ENCODE results near the gene RBP3. TPM values are rescaled to one million over a fixed set of nuclear protein-coding genes. Genes with fewer than 3 reads are reported as not detected.
A peak's percentile ranks its signal among the peaks of the same experiment; 100 is the strongest.

The RBP3 gene
- total and polyA plus RNA-seq, 8 donors = 0.07 to 0.14 (median 0.09) TPM; not detected in 5

- Histone ChIP-seq H3K27me3 (no peaks in the 10 kb centered on the region), H3K4me3 (no peak overlapping the region), H3K27ac (no peak overlapping the region), H3K4me1 (no peaks in the 10 kb centered on the region), H3K9me3 (no peaks in the 10 kb centered on the region), H3K36me3 (no peaks in the 10 kb centered on the region)
- intact Hi-C loops (cut with DNase I) = no loop called here
- TF ChIP-seq CTCF (IDR thresholded peaks at IDR 0.05) = no peak
- peak in 1 of 4 donors; percentile 42 for DNase-seq
- no peak for ATAC-seq
Observed at GRCh38 chr10:47331491-47331890, 16.7 kb upstream of the RBP3 start.

GRCh38 chr10:47331954-47332353 lies 16.2 kb upstream of the RBP3 start:
- peak in 1 of 4 donors; percentile 4 for DNase-seq
- Histone ChIP-seq H3K4me1 (no peaks in the 10 kb centered on the region), H3K4me3 (no peak overlapping the region), H3K27ac (no peak overlapping the region), H3K36me3 (no peaks in the 10 kb centered on the region), H3K9me3 (no peaks in the 10 kb centered on the region), H3K27me3 (no peaks in the 10 kb centered on the region)
- ATAC-seq = no peak
- intact Hi-C loops (cut with DNase I) = no loop called here
- TF ChIP-seq CTCF (IDR thresholded peaks at IDR 0.05) = no peak

GRCh38 chr10:47332371-47332770 lies 15.8 kb upstream of the RBP3 start:
- Histone ChIP-seq H3K36me3 (no peaks in the 10 kb centered on the region), H3K4me1 (no peaks in the 10 kb centered on the region), H3K9me3 (no peaks in the 10 kb centered on the region), H3K27ac (no peak overlapping the region), H3K27me3 (no peaks in the 10 kb centered on the region), H3K4me3 (no peak overlapping the region)
- DNase-seq (peak in 1 of 4 donors; percentile 17), ATAC-seq (no peak)
- intact Hi-C loops (cut with DNase I) = no loop called here
- TF ChIP-seq CTCF (IDR thresholded peaks at IDR 0.05) = no peak

- Histone ChIP-seq H3K9me3 (no peaks in the 10 kb centered on the region), H3K27ac (no peak overlapping the region), H3K27me3 (no peaks in the 10 kb centered on the region), H3K4me1 (no peaks in the 10 kb centered on the region), H3K4me3 (no peak overlapping the region), H3K36me3 (no peaks in the 10 kb centered on the region)
- DNase-seq (no peak), ATAC-seq (no peak)
- intact Hi-C loops (cut with DNase I) = no loop called here
- no peak for TF ChIP-seq CTCF (IDR thresholded peaks at IDR 0.05)
Observed at GRCh38 chr10:47332946-47333345, 15.2 kb upstream of the RBP3 start.

- Histone ChIP-seq H3K4me3 (no peak overlapping the region), H3K27me3 (no peaks in the 10 kb centered on the region), H3K27ac (no peak overlapping the region), H3K4me1 (no peaks in the 10 kb centered on the region), H3K9me3 (no peaks in the 10 kb centered on the region), H3K36me3 (no peaks in the 10 kb centered on the region)
- DNase-seq (no peak), ATAC-seq (no peak)
- TF ChIP-seq CTCF (IDR thresholded peaks at IDR 0.05) = no peak
- intact Hi-C loops (cut with DNase I) = no loop called here
Observed at GRCh38 chr10:47333532-47333931, 14.6 kb upstream of the RBP3 start.
